Gastroesophageal sphincter (tissue), 4 donors: Measurements from ENCODE around the gene STS. TPM values are rescaled to one million over a fixed set of nuclear protein-coding genes. Genes with fewer than 3 reads are reported as not detected.
A peak's percentile ranks its signal among the peaks of the same experiment; 100 is the strongest.

Source experiments
- ATAC-seq: fragments of 150-250 bp; one replicate; pipeline ENCODE4 v1.9.1; 2016; ENCODE audit warnings: mild to moderate bottlenecking, moderate library complexity
- H3K27ac ChIP-seq, 4 donors: fragments of 200-600 bp; sonication (generic) in 3 of 4; 1 replicate in 3 of 4; 2 replicates in 1 of 4; pipeline ENCODE4 v1.5.1; 2016 to 2019
- H3K27me3 ChIP-seq: fragments of 200-600 bp; sonication (generic); one replicate; pipeline ENCODE4 v1.5.1; 2019
- H3K36me3 ChIP-seq, 2 donors: fragments of 200-600 bp; sonication (generic); one replicate each; pipeline ENCODE4 v1.5.1; 2019; ENCODE audit warnings: control low read depth in 1 of 2
- H3K4me1 ChIP-seq, 3 donors: fragments of 200-600 bp; sonication (generic); 1 replicate in 2 of 3; 2 replicates in 1 of 3; pipeline ENCODE4 v1.5.1; 2016 to 2019; ENCODE audit warnings: control low read depth in 2 of 3
- H3K4me3 ChIP-seq, 2 donors: fragments of 200-600 bp; sonication (generic); one replicate each; pipeline ENCODE4 v1.5.1; 2019; ENCODE audit warnings: mild to moderate bottlenecking in 1 of 2, moderate library complexity in 1 of 2
- H3K9me3 ChIP-seq, 3 donors: fragments of 200-600 bp; sonication (generic); one replicate each; pipeline ENCODE4 v1.5.1; 2017 to 2019; ENCODE audit warnings: control low read depth in 2 of 3
- EP300 ChIP-seq: sonication (generic); formaldehyde crosslinking; IDR thresholded peaks from one replicate; pipeline ENCODE4 v1.6.1; 2017; ENCODE audit warnings: antibody characterized with exemption, mild to moderate bottlenecking
- POLR2A ChIP-seq, 2 donors: fragments of 450-650 bp; IDR thresholded peaks; one replicate each; pipeline ENCODE4 v1.6.1; 2017; ENCODE audit warnings: antibody characterized with exemption in 2 of 2, mild to moderate bottlenecking in 2 of 2, moderate library complexity in 1 of 2
- POLR2AphosphoS5 ChIP-seq: sonication (generic); formaldehyde crosslinking; IDR thresholded peaks from one replicate; pipeline ENCODE4 v1.6.1; 2017; ENCODE audit warnings: antibody characterized with exemption
- WGBS, 2 donors: methylation state at CpG; one replicate each; pipeline ENCODE4 v1.1.5; 2018; ENCODE audit warnings: low coverage in 1 of 2; 5-methylcytosine and 5-hydroxymethylcytosine counted together
- total RNA-seq, 4 donors: library from RNA; depleted of rRNA; stranded (reverse); fragments of >200 nt; gene quantifications; one replicate each; pipeline ENCODE4 v1.1.0, GENCODE V29; 2016
- TF ChIP-seq, protein P1 (sequence below), 4 experiments: fragments of 200-600 bp in 2 of 4; fragments of 450-650 bp in 2 of 4; sonication (generic) in 1 of 4; IDR thresholded peaks; one replicate each; pipeline ENCODE4 v1.5.1; 2017 to 2019; ENCODE audit warnings: antibody characterized with exemption in 4 of 4, mild to moderate bottlenecking in 2 of 4, moderate library complexity in 2 of 4

STS gene, protein sequence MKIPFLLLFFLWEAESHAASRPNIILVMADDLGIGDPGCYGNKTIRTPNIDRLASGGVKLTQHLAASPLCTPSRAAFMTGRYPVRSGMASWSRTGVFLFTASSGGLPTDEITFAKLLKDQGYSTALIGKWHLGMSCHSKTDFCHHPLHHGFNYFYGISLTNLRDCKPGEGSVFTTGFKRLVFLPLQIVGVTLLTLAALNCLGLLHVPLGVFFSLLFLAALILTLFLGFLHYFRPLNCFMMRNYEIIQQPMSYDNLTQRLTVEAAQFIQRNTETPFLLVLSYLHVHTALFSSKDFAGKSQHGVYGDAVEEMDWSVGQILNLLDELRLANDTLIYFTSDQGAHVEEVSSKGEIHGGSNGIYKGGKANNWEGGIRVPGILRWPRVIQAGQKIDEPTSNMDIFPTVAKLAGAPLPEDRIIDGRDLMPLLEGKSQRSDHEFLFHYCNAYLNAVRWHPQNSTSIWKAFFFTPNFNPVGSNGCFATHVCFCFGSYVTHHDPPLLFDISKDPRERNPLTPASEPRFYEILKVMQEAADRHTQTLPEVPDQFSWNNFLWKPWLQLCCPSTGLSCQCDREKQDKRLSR
- total RNA-seq = 1 to 10 TPM; 4.0 to 9.3 (median 5.7) TPM

DNA sequence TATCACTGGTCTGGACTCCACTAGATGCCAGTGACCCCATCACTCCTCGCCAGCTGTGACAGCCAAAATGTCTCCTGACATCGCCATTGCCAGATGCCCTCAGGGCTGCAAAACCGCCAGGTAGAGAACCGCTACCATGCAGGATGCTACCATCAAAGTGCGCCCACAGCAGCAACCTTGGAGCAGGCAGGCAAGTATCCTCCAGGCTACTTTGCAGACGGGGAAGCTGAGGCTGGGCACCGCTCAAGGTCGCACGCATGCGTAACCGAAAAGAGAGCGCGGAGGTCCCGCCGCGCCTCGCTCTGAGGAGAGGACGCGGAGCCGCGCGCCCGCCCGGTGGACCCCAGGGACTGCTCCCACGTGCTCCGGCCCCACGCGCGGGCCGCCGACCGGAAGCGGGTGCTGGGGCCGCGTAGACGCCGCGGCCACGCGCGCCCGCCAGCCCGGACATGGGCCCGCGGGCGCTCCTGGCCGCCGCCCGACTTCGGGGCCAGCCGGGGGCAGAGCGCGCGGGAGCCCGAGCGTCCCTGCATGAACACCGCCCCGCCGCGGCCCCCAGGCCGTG lies at the start of gene STS:
STS (plus strand) TSS at position 300 of the 565 bp plus-strand sequence. CDS start 105,488 bp downstream, outside the sequence.
- no peaks in the 10 kb centered on the region for H3K27me3 ChIP-seq

DNA sequence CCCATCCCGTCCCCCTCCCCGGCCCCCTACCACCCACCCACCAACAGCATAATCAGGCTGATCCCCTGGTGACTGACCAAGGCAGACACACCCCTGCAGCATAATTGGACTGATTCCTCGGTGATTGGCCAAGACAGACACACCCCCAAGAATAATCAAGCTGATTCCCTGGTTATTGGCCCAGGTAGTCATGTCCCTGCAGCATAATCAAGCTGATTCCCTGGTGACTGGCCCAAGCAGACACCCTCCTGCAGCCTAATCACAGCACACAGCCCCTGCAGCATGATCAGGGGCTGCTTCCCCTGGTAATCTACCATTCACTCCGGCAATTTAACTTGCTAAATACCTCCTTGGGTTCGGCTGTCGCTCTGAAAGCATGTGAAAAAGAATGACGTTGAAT lies 47.5 kb upstream of the STS start:
- H3K27me3 ChIP-seq = no peaks in the 10 kb centered on the region
- no peak overlapping the region for H3K4me3 ChIP-seq
- ATAC-seq = no peak
- no peaks in the 10 kb centered on the region for H3K9me3 ChIP-seq
- WGBS, 2 donors = 90% methylated on average over 4 of the region's 7 CpGs; no CpG with 5 or more reads in 1 of the 2 donors
- no peak overlapping the region for H3K27ac ChIP-seq
- H3K36me3 ChIP-seq = peaks cover 0 to 5% of the 10 kb centered on the region in 2 donors
- TF ChIP-seq EP300 (no peak), POLR2A (IDR thresholded peaks at IDR 0.05) (no peak), POLR2AphosphoS5 (no peak)
- TF ChIP-seq, protein P1, sequence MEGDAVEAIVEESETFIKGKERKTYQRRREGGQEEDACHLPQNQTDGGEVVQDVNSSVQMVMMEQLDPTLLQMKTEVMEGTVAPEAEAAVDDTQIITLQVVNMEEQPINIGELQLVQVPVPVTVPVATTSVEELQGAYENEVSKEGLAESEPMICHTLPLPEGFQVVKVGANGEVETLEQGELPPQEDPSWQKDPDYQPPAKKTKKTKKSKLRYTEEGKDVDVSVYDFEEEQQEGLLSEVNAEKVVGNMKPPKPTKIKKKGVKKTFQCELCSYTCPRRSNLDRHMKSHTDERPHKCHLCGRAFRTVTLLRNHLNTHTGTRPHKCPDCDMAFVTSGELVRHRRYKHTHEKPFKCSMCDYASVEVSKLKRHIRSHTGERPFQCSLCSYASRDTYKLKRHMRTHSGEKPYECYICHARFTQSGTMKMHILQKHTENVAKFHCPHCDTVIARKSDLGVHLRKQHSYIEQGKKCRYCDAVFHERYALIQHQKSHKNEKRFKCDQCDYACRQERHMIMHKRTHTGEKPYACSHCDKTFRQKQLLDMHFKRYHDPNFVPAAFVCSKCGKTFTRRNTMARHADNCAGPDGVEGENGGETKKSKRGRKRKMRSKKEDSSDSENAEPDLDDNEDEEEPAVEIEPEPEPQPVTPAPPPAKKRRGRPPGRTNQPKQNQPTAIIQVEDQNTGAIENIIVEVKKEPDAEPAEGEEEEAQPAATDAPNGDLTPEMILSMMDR (IDR thresholded peaks at IDR 0.05) = no peak
- no peaks in the 10 kb centered on the region for H3K4me1 ChIP-seq

More for the DNA sequence above, at the start of gene STS:
- TF ChIP-seq EP300 (no peak), POLR2A (IDR thresholded peaks at IDR 0.05) (peak in 1 of 2 donors; percentile 43)
- TF ChIP-seq, protein P1 (IDR thresholded peaks at IDR 0.05) = no peak
- H3K36me3 ChIP-seq = no peaks in the 10 kb centered on the region
- WGBS, 2 donors = no CpG with 5 or more reads among the region's 61 CpGs
- H3K27ac ChIP-seq = peak within 1 kb of the TSS; percentile 54 to 91 (median 87)
- H3K4me1 ChIP-seq = peaks cover 0 to 6% (median 4%) of the 10 kb centered on the region in 3 donors
- H3K4me3 ChIP-seq = peak within 1 kb of the TSS; percentile 72 to 76
- ATAC-seq = peak; percentile 76
- no peaks in the 10 kb centered on the region for H3K9me3 ChIP-seq

DNA sequence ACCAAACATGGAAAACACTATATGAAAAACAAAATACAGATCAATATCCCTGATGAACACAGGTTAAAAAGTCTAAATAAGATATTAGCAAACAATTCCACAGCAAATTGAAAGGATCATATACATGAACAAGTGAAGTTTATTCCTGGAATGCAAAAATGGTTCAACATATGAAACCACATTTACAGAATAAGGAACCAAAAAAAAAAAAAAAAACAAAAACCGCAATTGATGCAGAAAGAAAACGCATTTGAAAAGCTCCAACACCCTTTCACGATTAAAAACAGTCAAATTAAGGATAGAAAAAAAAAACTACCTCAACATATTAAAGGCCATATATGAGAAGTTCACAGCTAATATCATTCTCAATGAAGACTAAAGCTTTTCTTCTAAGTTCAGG lies 45.4 kb upstream of the STS start:
- Histone ChIP-seq H3K4me3 (no peak overlapping the region), H3K9me3 (no peaks in the 10 kb centered on the region), H3K27ac (no peak overlapping the region), H3K36me3 (peaks cover 0 to 5% of the 10 kb centered on the region in 2 donors), H3K27me3 (no peaks in the 10 kb centered on the region), H3K4me1 (no peaks in the 10 kb centered on the region)
- WGBS, 2 donors = 86 to 94% methylated on average over 1 to 2 of the region's 3 CpGs
- no peak for ATAC-seq
- TF ChIP-seq EP300 (no peak), POLR2A (IDR thresholded peaks at IDR 0.05) (no peak), POLR2AphosphoS5 (no peak)
- TF ChIP-seq, protein P1 (IDR thresholded peaks at IDR 0.05) = no peak

DNA sequence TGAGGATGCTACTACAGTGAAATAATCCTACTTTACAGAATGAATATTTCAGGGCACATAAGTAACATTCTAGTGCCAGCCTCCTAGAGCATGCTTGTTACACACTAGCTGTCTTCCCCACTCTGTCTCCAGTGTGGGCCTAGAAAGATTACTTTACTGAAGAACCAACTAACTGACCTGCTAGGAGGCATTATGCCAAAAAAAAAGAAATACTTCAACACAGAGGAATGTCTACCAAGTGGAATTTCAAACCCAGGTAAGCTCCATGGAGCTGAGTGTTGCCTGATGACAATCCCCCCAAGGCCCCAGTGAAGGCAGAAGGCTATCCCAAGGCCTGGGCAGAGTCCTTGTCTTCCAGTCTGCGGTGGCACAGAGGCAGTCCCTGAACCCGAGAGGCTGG lies 40.9 kb upstream of the STS start:
- ATAC-seq = no peak
- H3K27ac ChIP-seq = no peak overlapping the region
- no peaks in the 10 kb centered on the region for H3K9me3 ChIP-seq
- peaks cover 0 to 15% (median 0%) of the 10 kb centered on the region in 3 donors for H3K4me1 ChIP-seq
- peaks cover 0 to 5% of the 10 kb centered on the region in 2 donors for H3K36me3 ChIP-seq
- 80% methylated on average over 1 of the region's 2 CpGs; no CpG with 5 or more reads in 1 of the 2 donors for WGBS, 2 donors
- TF ChIP-seq EP300 (no peak), POLR2A (IDR thresholded peaks at IDR 0.05) (no peak), POLR2AphosphoS5 (no peak)
- TF ChIP-seq, protein P1 (IDR thresholded peaks at IDR 0.05) = no peak
- no peak overlapping the region for H3K4me3 ChIP-seq
- no peaks in the 10 kb centered on the region for H3K27me3 ChIP-seq
